PC-9 (cell line): ENCODE measurements around the gene PYY. TPM values are rescaled to one million over a fixed set of nuclear protein-coding genes. Genes with fewer than 3 reads are reported as not detected.
"Not testable (repeated sequence)": the region's sequence is repeated elsewhere in the genome, so short reads cannot be mapped to it uniquely, and the experiment has no call there.

Experiments
- BruUV-seq: library from RNA; stranded (reverse); fragments of 400-500 nt; replicated peaks from 2 replicates; lab custom pipeline; 2021; lab: Mats Ljungman, UMichigan
- CTCF ChIA-PET: fragments of 300-600 bp; sonication (Branson Sonifier 250); formaldehyde crosslinking; loops from one replicate; lab custom pipeline; 2022; ENCODE audit warnings: antibody characterized with exemption; lab: Charles Lee
- POLR2A ChIA-PET: fragments of 300-600 bp; sonication (Branson Sonifier 250); formaldehyde crosslinking; loops from one replicate; lab custom pipeline; 2022; ENCODE audit warnings: antibody characterized with exemption; ENCODE audit not compliant: unreplicated experiment; lab: Charles Lee
- DNase-seq, 2 experiments: peaks; one replicate each; pipeline versions ENCODE4 v3.0.0 to v3.0.0-alpha.2; 2015 to 2022; ENCODE audit warnings: mixed read lengths in 1 of 2
- H2AFZ ChIP-seq: fragments of 200-600 bp; sonication (generic); 2 replicates; pipeline ENCODE4 v1.8.1; 2017; ENCODE audit warnings: antibody characterized with exemption
- H3F3A ChIP-seq: fragments of 200-600 bp; sonication (generic); 2 replicates; pipeline ENCODE4 v1.8.1; 2017; ENCODE audit warnings: antibody characterized with exemption, mild to moderate bottlenecking, low read depth; ENCODE audit not compliant: insufficient read depth
- H3K27ac ChIP-seq: fragments of 200-600 bp; sonication (generic); 2 replicates; pipeline ENCODE4 v1.6.1; 2016; ENCODE audit warnings: mixed run types
- H3K27me3 ChIP-seq: fragments of 200-600 bp; sonication (generic); 2 replicates; pipeline ENCODE4 v1.6.1; 2016; ENCODE audit warnings: low read depth, mixed run types; ENCODE audit not compliant: insufficient read depth
- H3K36me3 ChIP-seq: fragments of 200-600 bp; sonication (generic); 2 replicates; pipeline ENCODE4 v1.6.1; 2016; ENCODE audit warnings: low read depth, mixed run types
- H3K4me1 ChIP-seq: fragments of 200-600 bp; sonication (generic); replicated peaks from 2 replicates; pipeline ENCODE4 v1.6.1; 2016; ENCODE audit warnings: mixed run types; ENCODE audit not compliant: insufficient read depth
- H3K4me2 ChIP-seq: fragments of 200-600 bp; sonication (generic); 2 replicates; pipeline ENCODE4 v1.6.1; 2017; ENCODE audit warnings: mixed run types
- H3K4me3 ChIP-seq: fragments of 200-600 bp; sonication (generic); 2 replicates; pipeline ENCODE4 v1.6.1; 2016; ENCODE audit warnings: mixed run types
- H3K79me2 ChIP-seq: fragments of 200-600 bp; sonication (generic); 2 replicates; pipeline ENCODE4 v1.6.1; 2017; ENCODE audit warnings: low read depth, mixed run types
- H3K9me2 ChIP-seq: fragments of 200-600 bp; sonication (generic); 2 replicates; pipeline ENCODE4 v1.8.1; 2017; ENCODE audit warnings: mild to moderate bottlenecking; ENCODE audit not compliant: insufficient read depth
- H3K9me3 ChIP-seq: fragments of 200-600 bp; sonication (generic); 2 replicates; pipeline ENCODE4 v1.8.1; 2016; ENCODE audit warnings: low read depth; ENCODE audit not compliant: insufficient read depth
- H4K20me1 ChIP-seq: fragments of 200-600 bp; sonication (generic); 2 replicates; pipeline ENCODE4 v1.8.1; 2017; ENCODE audit not compliant: insufficient read depth
- CTCF ChIP-seq: fragments of 200-600 bp; sonication (generic); conservative IDR thresholded peaks from 2 replicates; pipeline ENCODE4 v1.6.1; 2017; ENCODE audit warnings: mixed run types, antibody characterized with exemption, mild to moderate bottlenecking, moderate library complexity
- EZH2 ChIP-seq: fragments of 200-600 bp; sonication (generic); IDR thresholded peaks from 2 replicates; pipeline ENCODE4 v1.8.0; 2017; ENCODE audit warnings: antibody characterized with exemption, low read depth
- intact Hi-C: fragments of 100-400 bp; cut with micrococcal nuclease; formaldehyde crosslinking; loops from one replicate; pipeline ENCODE4 v1.10.0; 2022; ENCODE audit not compliant: unreplicated experiment
- total RNA-seq: library from RNA; stranded (reverse); gene quantifications from 2 replicates; pipeline ENCODE4 v1.2.3, GENCODE V29; 2021

Gene PYY
- total RNA-seq, 1 experiment from 2014 or later = not detected

DNA sequence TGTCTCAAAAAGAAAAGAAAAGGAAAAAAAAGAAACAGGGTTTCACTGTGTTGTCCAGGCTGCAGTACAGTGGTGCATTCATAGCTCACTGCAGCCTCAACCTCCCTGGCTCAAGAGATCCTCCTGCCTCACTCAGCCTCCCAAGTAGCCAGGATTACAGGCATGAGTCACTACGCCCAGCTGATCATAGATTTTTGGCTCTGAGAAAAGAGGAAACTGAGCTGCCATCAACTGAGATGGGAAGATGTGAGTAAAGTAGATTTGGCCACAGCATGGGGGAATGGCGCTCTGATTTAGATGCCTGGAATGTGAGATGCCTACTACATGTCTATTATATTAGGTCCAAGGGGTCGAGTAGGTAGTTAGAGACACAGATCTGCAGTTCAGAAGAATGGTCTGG is 44.8 kb upstream of the PYY start:
- Histone ChIP-seq H3K9me2 (no peaks in the 10 kb centered on the region), H3K79me2 (no peaks in the 10 kb centered on the region), H3K36me3 (no peaks in the 10 kb centered on the region), H4K20me1 (no peaks in the 10 kb centered on the region), H3F3A (peaks cover 12% of the 10 kb centered on the region), H3K9me3 (no peaks in the 10 kb centered on the region), H3K4me2 (no peak overlapping the region), H3K27me3 (peaks cover 13% of the 10 kb centered on the region), H2AFZ (no peak overlapping the region), H3K4me3 (no peak overlapping the region), H3K27ac (no peak overlapping the region), H3K4me1 (peaks cover 9% of the 10 kb centered on the region)
- CTCF ChIA-PET = no interaction called here
- no TSS peak for BruUV-seq
- DNase-seq = no peak
- intact Hi-C loops = no loop called here
- no peak for TF ChIP-seq EZH2
- no peak for TF ChIP-seq CTCF
- POLR2A ChIA-PET = no interaction called here

GRCh38 chr17:43997180-43997579 is 43.4 kb upstream of the PYY start:
- H3K4me1 ChIP-seq, H3K4me2 ChIP-seq, DNase-seq, H3K79me2 ChIP-seq, BruUV-seq, H3K9me2 ChIP-seq, intact Hi-C loops, H3K9me3 ChIP-seq, H3K36me3 ChIP-seq, H3K27ac ChIP-seq, H4K20me1 ChIP-seq, POLR2A ChIA-PET, H3K4me3 ChIP-seq, H2AFZ ChIP-seq, H3F3A ChIP-seq: not testable (repeated sequence)
- CTCF ChIA-PET = interaction anchor here (0.7 kb wide), 1 partner anchor 87 kb away, joined by 3 read pairs; no protein-coding TSS in a partner anchor
- H3K27me3 ChIP-seq = peaks cover 13% of the 10 kb centered on the region

- POLR2A ChIA-PET = interaction anchor here (0.6 kb wide), 1 partner anchor 173 kb away, joined by 3 read pairs; no protein-coding TSS in a partner anchor
- no peaks in the 10 kb centered on the region for H3K36me3 ChIP-seq
These were observed 41.4 kb upstream of the PYY start for GRCh38 chr17:43995150-43995471.

More at GRCh38 chr17:43995150-43995471, 41.4 kb upstream of the PYY start:
- intact Hi-C loops = loop anchor here (1.0 to 2.0 kb wide), 2 partner anchors 51 to 116 kb away; no protein-coding TSS in a partner anchor
- Histone ChIP-seq H3K4me3 (no peak overlapping the region; the same call in 1 of the 2 replicates), H3K9me3 (no peaks in the 10 kb centered on the region), H3K27me3 (peaks cover 13% of the 10 kb centered on the region), H3K4me1 (no peaks in the 10 kb centered on the region), H3K79me2 (no peaks in the 10 kb centered on the region), H2AFZ (no peak overlapping the region), H3K4me2 (peak overlapping the region; percentile 57), H3F3A (0 out of 2 replicates have a peak, but pooled peaks cover 5% of the 10 kb centered on the region), H3K9me2 (no peaks in the 10 kb centered on the region), H3K27ac (no peak overlapping the region), H4K20me1 (no peaks in the 10 kb centered on the region)
- no peak for DNase-seq
- TF ChIP-seq CTCF (peak; percentile 5; the same call in 1 of the 2 replicates), EZH2 (no peak)
- CTCF ChIA-PET = interaction anchor here (0.6 to 0.7 kb wide), 3 partner anchors 11 to 205 kb away, joined by 4 to 22 read pairs (median 14); no protein-coding TSS in a partner anchor
- no TSS peak for BruUV-seq
